Stimulated activated CD8-positive, alpha-beta memory T cell treated with anti-CD3 and anti-CD28 coated beads, Interleukin-2, amount 100 ng/mL, for 48 hours (primary cell): ENCODE data around the gene AOAH.

Source experiments
- DNase-seq, 2 donors: peaks; one replicate each; pipeline ENCODE4 v3.0.0-alpha.2; 2020; ENCODE audit warnings: low read depth in 2 of 2

Gene AOAH

DNA sequence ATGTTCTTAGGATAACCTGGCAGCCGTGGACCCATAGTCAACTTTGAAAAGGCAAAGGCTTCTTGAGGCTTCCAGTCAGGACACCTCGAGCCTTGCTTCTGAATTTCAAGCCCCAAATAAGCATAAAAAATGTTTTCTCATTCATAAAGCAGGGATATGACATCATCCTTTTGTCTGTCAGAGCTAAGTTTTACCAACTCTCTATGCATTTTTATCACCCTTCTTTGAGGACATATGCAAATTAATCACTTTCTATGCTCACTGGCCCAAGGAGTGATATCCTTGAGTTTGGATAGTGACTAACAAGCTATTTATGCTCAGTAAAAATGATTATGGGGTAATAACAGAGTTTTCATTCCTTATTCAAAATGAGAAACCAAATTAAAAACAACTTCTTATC, 175.3 kb downstream of the AOAH start:
- no peak for DNase-seq

DNA sequence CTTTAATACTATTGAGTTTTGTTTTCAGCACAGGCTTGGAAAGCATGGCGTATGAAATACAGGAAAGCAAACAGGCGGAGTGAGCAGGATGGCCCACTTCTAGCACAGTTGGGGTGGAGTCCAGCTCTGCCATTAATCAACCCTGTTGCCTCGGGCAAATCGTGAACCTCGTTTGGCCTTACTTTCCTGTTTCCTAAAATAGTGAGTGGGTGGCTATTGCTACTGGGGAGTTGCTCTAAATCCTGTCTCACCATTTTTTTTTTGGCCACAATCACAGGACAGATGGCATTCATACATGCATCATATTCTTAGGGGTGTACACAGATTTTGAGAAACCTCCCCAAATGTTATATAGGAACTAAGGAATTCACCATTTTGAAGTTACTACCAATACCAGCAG, 176.9 kb downstream of the AOAH start:
- DNase-seq: no peak

- DNase-seq: no peak
These were observed 178.0 kb downstream of the AOAH start for GRCh38 chr7:36546331-36546730.

DNA sequence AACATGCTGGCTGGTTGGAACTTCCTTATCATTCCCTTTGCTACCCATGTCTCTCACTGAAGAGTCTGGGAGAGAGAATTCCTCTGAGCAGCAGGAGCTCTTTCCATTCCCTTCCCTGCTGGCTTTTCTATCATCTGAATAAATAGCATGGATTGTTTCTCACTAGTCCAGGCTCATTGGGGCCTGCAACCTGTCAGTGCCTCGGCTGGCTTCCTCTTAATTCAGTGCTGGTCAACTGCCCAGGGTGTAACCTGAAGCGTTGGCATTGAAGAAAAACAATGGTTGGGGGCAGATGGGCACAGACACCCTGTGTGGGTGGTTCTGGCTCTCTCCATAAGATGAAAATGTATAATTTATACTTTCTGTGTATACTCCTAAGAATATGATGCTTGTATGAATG, 179.0 kb downstream of the AOAH start:
- DNase-seq: no peak

GRCh38 chr7:36538126-36538525, 186.2 kb downstream of the AOAH start:
- DNase-seq: no peak

DNA sequence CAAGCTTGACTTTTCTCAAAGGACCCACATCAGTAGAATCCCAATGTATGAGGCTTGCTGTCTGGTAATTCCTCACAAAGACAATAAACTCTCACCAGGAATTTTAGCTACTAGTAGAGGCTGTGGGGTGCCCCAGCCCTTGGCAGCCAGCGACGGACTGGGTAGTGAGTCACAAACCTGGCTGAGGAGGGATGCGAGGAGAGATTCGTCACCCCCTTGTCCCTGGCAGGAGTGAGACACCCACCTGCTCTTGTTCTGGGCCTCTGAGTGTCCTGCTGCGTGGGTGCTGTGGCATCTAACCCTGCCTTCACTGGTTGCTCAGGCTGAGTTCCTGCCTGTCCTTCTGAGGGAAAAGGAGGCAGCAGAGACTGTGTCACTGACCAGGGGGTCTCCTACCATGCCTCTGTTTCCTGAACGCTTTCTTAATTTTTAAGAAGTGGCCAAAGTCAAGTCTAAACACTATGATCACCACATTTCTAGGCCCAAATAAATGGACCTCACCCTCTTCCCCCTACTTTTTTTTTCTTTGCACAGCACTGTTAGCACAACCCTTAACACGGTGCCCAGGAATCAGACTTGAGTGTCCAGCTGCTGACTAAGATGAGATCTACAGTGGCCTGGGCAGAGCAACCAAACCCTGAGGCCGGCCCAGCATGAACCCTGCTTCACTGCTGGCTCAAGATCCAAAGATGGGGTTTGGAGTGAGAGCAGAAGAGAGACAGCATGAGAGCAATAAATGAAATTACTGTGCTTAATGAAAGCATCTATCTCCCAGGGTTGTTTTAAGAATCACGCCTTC, 188.2 kb downstream of the AOAH start:
- no peak for DNase-seq

GRCh38 chr7:36533717-36534116, 190.6 kb downstream of the AOAH start:
- DNase-seq: no peak

DNA sequence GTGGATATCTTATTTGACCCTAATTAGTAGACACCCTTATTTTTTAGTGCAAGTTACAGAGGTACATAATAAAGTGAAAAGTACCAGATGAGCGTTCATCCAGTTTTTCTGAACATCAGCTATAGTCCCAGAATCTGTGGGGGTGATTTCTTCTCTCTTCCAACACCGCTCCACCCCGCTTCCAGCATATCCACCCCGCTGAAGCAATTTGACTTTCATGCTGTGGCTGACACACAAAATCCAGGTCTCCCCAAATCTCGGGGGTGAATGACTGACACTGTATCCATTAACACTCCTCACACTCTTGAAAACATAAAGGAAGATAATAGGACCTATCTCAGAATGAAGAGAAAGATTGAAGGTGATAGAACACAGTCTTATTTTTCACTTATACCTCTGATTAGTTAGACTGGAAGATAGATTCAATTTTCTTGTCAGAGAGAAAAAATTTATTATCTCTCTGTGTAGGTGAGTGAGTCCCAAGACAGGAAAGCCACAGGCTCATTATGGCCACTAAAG, 191.3 kb downstream of the AOAH start:
- DNase-seq: no peak

DNA sequence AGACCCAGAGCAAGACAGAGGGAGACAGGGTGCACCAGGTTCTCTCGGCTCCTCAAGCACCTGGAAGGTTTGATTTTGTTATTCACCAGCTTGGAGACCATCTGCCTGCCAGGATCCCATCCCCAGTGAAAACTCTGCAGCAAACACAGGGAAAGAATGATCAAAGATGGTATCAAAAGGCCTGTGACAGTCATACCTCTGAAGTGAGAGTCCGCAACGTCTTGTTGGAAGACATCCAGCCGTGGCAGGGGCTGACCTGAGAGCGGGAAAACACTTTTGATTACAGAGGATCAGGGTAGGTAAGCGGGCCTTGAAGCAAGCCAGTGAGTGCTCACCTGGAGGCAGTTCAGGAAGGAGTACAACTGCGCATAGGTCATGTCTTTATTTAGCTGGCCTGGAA, 192.3 kb downstream of the AOAH start:
- no peak for DNase-seq

GRCh38 chr7:36530456-36530855, 193.8 kb downstream of the AOAH start:
- no peak for DNase-seq

DNA sequence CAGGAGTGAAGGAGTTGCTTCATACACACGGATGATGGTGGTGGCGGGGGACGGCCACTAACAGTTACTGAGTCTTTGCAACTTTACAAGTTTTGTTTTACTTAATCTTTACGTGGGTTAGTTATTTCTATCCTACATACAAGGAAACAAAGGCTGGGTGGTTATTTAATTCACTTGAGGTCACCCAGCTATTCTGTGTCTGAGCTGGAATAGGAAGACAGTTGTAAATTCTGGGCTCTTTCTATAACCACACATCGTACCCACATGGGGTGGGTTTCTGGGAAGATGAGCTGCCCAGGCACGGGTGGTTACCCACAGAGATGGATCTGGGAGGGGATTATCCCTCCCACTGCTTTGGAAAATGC, 196.8 kb downstream of the AOAH start:
- DNase-seq: no peak

GRCh38 chr7:36526863-36527548, 197.3 kb downstream of the AOAH start:
- no peak for DNase-seq

DNA sequence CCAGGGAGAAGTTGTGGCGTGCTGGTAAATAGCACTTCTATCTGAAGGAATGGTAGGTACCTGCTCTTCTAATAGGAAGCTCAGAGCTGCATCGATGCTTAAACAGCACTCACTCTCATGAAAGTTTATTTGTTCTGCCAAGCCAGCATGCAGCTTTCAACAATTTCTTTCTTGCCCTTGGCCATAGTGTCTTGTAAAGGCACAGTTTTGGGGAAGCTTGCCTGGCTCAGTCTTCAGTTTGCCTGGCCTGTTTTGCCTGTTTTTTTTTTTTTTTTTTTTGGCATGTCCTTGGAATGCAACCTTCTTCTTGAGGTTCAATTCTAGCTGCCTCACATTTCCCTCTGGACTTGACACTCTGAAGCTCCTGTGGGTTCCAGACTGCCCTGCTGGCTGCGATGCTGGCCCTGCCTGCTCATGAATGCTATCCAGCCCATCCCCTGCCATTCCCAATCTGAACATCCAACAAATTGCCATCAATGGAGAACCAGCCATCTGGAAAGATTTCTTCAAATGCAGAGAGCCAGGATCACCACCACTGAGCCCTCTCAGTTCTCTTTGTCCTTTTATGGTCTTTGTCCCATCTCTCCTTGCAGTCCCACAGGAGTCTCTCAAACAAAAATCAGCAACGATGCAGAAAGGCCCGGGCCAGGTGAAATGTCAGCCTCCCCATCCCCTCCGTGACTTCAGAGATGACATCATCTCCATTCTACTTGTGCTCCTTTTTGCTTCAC, 200.8 kb downstream of the AOAH start:
- no peak for DNase-seq

GRCh38 chr7:36522453-36523007, 201.8 kb downstream of the AOAH start:
- no peak for DNase-seq

DNA sequence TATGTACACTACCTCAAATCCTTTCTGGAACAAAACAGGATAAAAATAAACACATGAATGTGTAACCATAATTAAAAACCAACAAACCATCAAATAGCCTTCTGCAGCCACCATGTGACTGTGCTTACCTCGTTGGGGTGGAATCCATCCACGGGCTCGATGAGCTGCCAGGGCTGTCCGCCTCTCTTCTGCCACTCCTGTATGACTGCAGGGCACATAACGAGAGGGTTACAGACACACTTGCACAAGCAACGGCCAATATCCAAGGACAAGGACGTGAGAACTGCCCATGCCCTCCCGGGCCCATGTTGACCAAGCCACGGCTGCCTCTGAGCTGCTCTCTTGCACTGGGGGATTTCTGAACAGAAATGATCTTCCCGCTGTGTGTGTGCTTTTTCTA, 202.4 kb downstream of the AOAH start:
- DNase-seq: no peak

GRCh38 chr7:36521133-36521532, 203.2 kb downstream of the AOAH start:
- DNase-seq: no peak

- DNase-seq: no peak
These were observed 208.4 kb downstream of the AOAH start for GRCh38 chr7:36515847-36516246.

GRCh38 chr7:36514289-36515243, 209.7 kb downstream of the AOAH start:
- no peak for DNase-seq

- no peak for DNase-seq
These were observed 210.9 kb downstream of the AOAH start for GRCh38 chr7:36513393-36513792.

DNA sequence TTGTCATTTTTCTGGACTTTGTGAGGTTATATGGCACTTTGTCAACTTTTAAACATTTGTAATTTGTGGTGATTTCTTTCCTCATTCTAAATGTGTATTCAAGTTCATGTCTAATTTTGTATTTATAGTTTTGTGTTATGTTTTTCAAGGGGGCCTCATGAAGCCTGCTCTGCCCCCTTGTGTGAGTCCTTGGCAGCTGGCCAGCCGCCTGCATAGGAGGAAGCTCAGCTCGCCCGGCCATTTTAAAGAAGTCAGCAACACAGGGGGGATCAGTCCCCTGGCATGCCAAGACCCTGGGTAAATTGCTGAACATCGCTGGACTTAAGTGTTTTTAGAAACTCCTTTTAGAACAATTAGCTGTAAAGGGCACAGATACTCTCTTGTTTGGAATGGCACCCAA, 211.7 kb downstream of the AOAH start:
- DNase-seq: no peak

DNA sequence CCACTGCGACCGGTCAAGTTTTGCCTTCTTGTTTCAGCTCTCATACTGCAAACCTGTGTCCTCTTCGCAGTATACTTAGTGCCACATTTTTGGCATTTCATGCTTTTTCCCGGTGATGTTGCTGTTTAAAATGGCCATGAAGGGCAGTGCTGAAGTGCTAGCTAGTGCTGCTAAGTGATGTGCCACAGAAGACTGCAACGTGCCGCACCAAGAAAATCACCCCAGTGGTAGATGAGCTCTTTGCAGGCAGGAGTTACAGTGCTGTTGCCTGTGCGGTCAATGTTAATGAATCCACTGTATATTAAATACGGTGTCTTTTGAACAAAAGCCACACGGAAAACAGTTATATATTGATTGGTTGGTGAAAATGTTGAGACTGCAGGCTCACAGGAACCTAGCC, 214.3 kb downstream of the AOAH start:
- DNase-seq: no peak
